NCI-H748 (cell line): ENCODE results near the gene NR1H2.
A peak's percentile ranks its signal among the peaks of the same experiment; 100 is the strongest.

Experiments
- DNase-seq: peaks from one replicate; lab custom pipeline; 2025; ENCODE audit not compliant: unreplicated experiment; lab: John Stamatoyannopoulos, UW

The NR1H2 gene

GRCh38 chr19:50420127-50420526 lies 43.9 kb downstream of the NR1H2 start:
- no peak for DNase-seq

- no peak for DNase-seq
Observed at GRCh38 chr19:50420808-50421207, 44.6 kb downstream of the NR1H2 start.

- no peak for DNase-seq
Observed at GRCh38 chr19:50422397-50423278, 46.4 kb downstream of the NR1H2 start.

- DNase-seq = no peak
Observed at GRCh38 chr19:50423279-50424113, 47.2 kb downstream of the NR1H2 start.

GRCh38 chr19:50425581-50425980 lies 49.3 kb downstream of the NR1H2 start:
- no peak for DNase-seq

GRCh38 chr19:50427318-50427925 lies 51.2 kb downstream of the NR1H2 start:
- no peak for DNase-seq

GRCh38 chr19:50427997-50428425 lies 51.8 kb downstream of the NR1H2 start:
- DNase-seq = no peak

- DNase-seq = no peak
Observed at GRCh38 chr19:50428772-50429463, 52.7 kb downstream of the NR1H2 start.

GRCh38 chr19:50430888-50431342 lies 54.7 kb downstream of the NR1H2 start:
- peak; percentile 37 for DNase-seq

GRCh38 chr19:50431343-50432220 lies 55.3 kb downstream of the NR1H2 start:
- peak; percentile 90 for DNase-seq

GRCh38 chr19:50432221-50433028 lies 56.2 kb downstream of the NR1H2 start, which contains the start of gene MYBPC2:
Gene MYBPC2, plus strand, starts transcription at chr19:50432892. Its CDS starts 62 bp downstream, at chr19:50432954.
- DNase-seq = peak; percentile 65
